GM23338 (cell line): ENCODE measurements around the gene RBM43. TPM values are rescaled to one million over a fixed set of nuclear protein-coding genes. Genes with fewer than 3 reads are reported as not detected.
"Not testable (repeated sequence)": the region's sequence is repeated elsewhere in the genome, so short reads cannot be mapped to it uniquely, and the experiment has no call there.

Source experiments
- ATAC-seq: fragments of 200-7000 bp; cut with Tn5 transposase; 3 replicates; pipeline ENCODE4 v1.9.1; 2020
- DNase-seq: peaks from one replicate; pipeline ENCODE4 v3.0.0-alpha.2; 2015; ENCODE audit warnings: low spot score
- H2AFZ ChIP-seq: fragments of 200-600 bp; sonication (generic); 2 replicates; pipeline ENCODE4 v1.8.0; 2016; ENCODE audit warnings: antibody characterized with exemption, mild to moderate bottlenecking, moderate library complexity
- H3F3A ChIP-seq: fragments of 200-600 bp; sonication (generic); replicated peaks from 2 replicates; pipeline ENCODE4 v1.8.0; 2017; ENCODE audit warnings: antibody characterized with exemption, mixed run types, low read depth
- H3K27ac ChIP-seq: fragments of 200-600 bp; sonication (generic); 2 replicates; pipeline ENCODE4 v1.6.1; 2016; ENCODE audit warnings: low read depth
- H3K27me3 ChIP-seq: fragments of 200-600 bp; sonication (generic); 2 replicates; pipeline ENCODE4 v1.8.0; 2016; ENCODE audit warnings: mild to moderate bottlenecking, mixed run types, moderate library complexity; ENCODE audit not compliant: insufficient read depth
- H3K36me3 ChIP-seq: fragments of 200-600 bp; sonication (generic); 2 replicates; pipeline ENCODE4 v1.8.0; 2016; ENCODE audit warnings: mild to moderate bottlenecking; ENCODE audit not compliant: insufficient read depth
- H3K4me1 ChIP-seq: fragments of 200-600 bp; sonication (generic); 2 replicates; pipeline ENCODE4 v1.8.0; 2016; ENCODE audit warnings: mild to moderate bottlenecking, moderate library complexity; ENCODE audit not compliant: insufficient read depth
- H3K4me2 ChIP-seq: fragments of 200-600 bp; sonication (generic); 2 replicates; pipeline ENCODE4 v1.7.1; 2017; ENCODE audit warnings: mixed run types
- H3K4me3 ChIP-seq: fragments of 200-600 bp; sonication (generic); 2 replicates; pipeline ENCODE4 v1.6.1; 2016; ENCODE audit warnings: mixed run types
- H3K79me2 ChIP-seq: fragments of 200-600 bp; sonication (generic); replicated peaks from 2 replicates; pipeline ENCODE4 v1.8.0; 2017; ENCODE audit warnings: mild to moderate bottlenecking; ENCODE audit not compliant: insufficient read depth
- H3K9me2 ChIP-seq: fragments of 200-600 bp; sonication (generic); 2 replicates; pipeline ENCODE4 v1.8.0; 2017; ENCODE audit not compliant: insufficient read depth
- H4K20me1 ChIP-seq: fragments of 200-600 bp; sonication (generic); replicated peaks from 2 replicates; pipeline ENCODE4 v1.8.0; 2017; ENCODE audit warnings: mild to moderate bottlenecking; ENCODE audit not compliant: insufficient read depth
- H3K27ac Mint-ChIP-seq: 2 replicates; pipeline ENCODE4 v1.8.0; 2020; ENCODE audit warnings: inconsistent platforms, mild to moderate bottlenecking, moderate library complexity, mixed read lengths
- H3K27me3 Mint-ChIP-seq: 3 replicates; pipeline ENCODE4 v1.8.0; 2022; ENCODE audit warnings: low read depth, mild to moderate bottlenecking, moderate library complexity, mixed read lengths, inconsistent platforms; ENCODE audit not compliant: insufficient read depth, poor library complexity
- H3K36me3 Mint-ChIP-seq: 3 replicates; pipeline ENCODE4 v1.8.0; 2021; ENCODE audit warnings: low read depth, mild to moderate bottlenecking, inconsistent platforms, moderate library complexity, mixed read lengths
- H3K4me1 Mint-ChIP-seq: 3 replicates; pipeline ENCODE4 v1.8.0; 2020; ENCODE audit warnings: mild to moderate bottlenecking, inconsistent platforms, mixed read lengths
- H3K4me3 Mint-ChIP-seq: 3 replicates; pipeline ENCODE4 v1.8.0; 2021; ENCODE audit warnings: moderate library complexity, mild to moderate bottlenecking, inconsistent platforms, mixed read lengths
- H3K9me3 Mint-ChIP-seq: 3 replicates; pipeline ENCODE4 v1.8.0; 2020; ENCODE audit warnings: moderate library complexity, mild to moderate bottlenecking, inconsistent platforms, mixed read lengths
- CREB1 ChIP-seq: fragments of 250-450 bp; sonication (Bioruptor Pico); IDR thresholded peaks from 2 replicates; pipeline ENCODE4 v1.5.0; 2020; ENCODE audit warnings: low read depth, mild to moderate bottlenecking, moderate library complexity
- EZH2 ChIP-seq: fragments of 200-600 bp; sonication (generic); IDR thresholded peaks from one replicate; pipeline ENCODE4 v1.8.0; 2017; ENCODE audit warnings: antibody characterized with exemption, mild to moderate bottlenecking, low read depth; ENCODE audit not compliant: unreplicated experiment
- EZH2phosphoT487 ChIP-seq: fragments of 200-600 bp; sonication (generic); IDR thresholded peaks from one replicate; pipeline ENCODE4 v1.8.1; 2018; ENCODE audit warnings: antibody characterized with exemption; ENCODE audit not compliant: unreplicated experiment
- POLR2AphosphoS5 ChIP-seq: IDR thresholded peaks from 2 replicates; pipeline ENCODE4 v1.6.1; 2016; ENCODE audit warnings: antibody characterized with exemption, low read depth
- REST ChIP-seq: IDR thresholded peaks from one replicate; pipeline ENCODE4 v1.6.1; 2018; ENCODE audit warnings: antibody characterized with exemption; ENCODE audit not compliant: unreplicated experiment
- polyA plus RNA-seq: library from polyadenylated mRNA; unstranded; fragments of >200 nt; fragmentation: Nextera tagmentation; extraction: Ambion mirVana; gene quantifications from 2 replicates; pipeline ENCODE4 v1.2.1, GENCODE V29; 2016
- total RNA-seq: library from RNA; depleted of rRNA; stranded (reverse); fragments of >200 nt; shearing (Covaris generic); gene quantifications from 2 replicates; pipeline ENCODE4 v1.2.3, GENCODE V29; 2014
- TF ChIP-seq, protein P1 (sequence below): IDR thresholded peaks from 2 replicates; pipeline ENCODE4 v1.6.1; 2016; ENCODE audit warnings: antibody characterized with exemption

The RBM43 gene
- total and polyA plus RNA-seq, 2 experiments from 2014 or later, result 3.3 to 3.4 TPM

- ATAC-seq, H3K4me1 Mint-ChIP-seq, H3K4me3 Mint-ChIP-seq: not testable (repeated sequence)
Measured at GRCh38 chr2:151295926-151296325, 34.3 kb upstream of the RBM43 start.

GRCh38 chr2:151292546-151292945, 30.9 kb upstream of the RBM43 start:
- no peak for TF ChIP-seq CREB1 (CRISPR knock-in tag)
- TF ChIP-seq EZH2, result no peak
- no peak for TF ChIP-seq EZH2phosphoT487
- no peak for TF ChIP-seq REST
- TF ChIP-seq, protein P1, sequence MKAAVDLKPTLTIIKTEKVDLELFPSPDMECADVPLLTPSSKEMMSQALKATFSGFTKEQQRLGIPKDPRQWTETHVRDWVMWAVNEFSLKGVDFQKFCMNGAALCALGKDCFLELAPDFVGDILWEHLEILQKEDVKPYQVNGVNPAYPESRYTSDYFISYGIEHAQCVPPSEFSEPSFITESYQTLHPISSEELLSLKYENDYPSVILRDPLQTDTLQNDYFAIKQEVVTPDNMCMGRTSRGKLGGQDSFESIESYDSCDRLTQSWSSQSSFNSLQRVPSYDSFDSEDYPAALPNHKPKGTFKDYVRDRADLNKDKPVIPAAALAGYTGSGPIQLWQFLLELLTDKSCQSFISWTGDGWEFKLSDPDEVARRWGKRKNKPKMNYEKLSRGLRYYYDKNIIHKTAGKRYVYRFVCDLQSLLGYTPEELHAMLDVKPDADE, result no peak
- TF ChIP-seq POLR2AphosphoS5, result no peak
- H3K27me3 ChIP-seq, result no peaks in the 10 kb centered on the region
- no peaks in the 10 kb centered on the region for H4K20me1 ChIP-seq
- H3K9me2 ChIP-seq, result 0 out of 2 replicates have a peak, but pooled peaks cover under 1% of the 10 kb centered on the region
- peaks cover 3% of the 10 kb centered on the region for H3K27me3 Mint-ChIP-seq
- H3F3A ChIP-seq, result peaks cover 7% of the 10 kb centered on the region; the same call in 1 of the 2 replicates
- H3K79me2 ChIP-seq, result no peaks in the 10 kb centered on the region
- peaks cover 15% of the 10 kb centered on the region for H3K4me1 ChIP-seq
- H3K4me2 ChIP-seq, result no peak overlapping the region
- H3K36me3 ChIP-seq, result no peaks in the 10 kb centered on the region
- peaks cover 10% of the 10 kb centered on the region; the same call in 2 of the 3 replicates for H3K4me1 Mint-ChIP-seq
- no peak overlapping the region for H2AFZ ChIP-seq
- H3K36me3 Mint-ChIP-seq, result no peaks in the 10 kb centered on the region; the same call in 2 of the 3 replicates
- no peak for DNase-seq
- no peak overlapping the region for H3K27ac Mint-ChIP-seq
- no peak overlapping the region for H3K4me3 Mint-ChIP-seq
- H3K9me3 Mint-ChIP-seq, result peaks cover 3% of the 10 kb centered on the region; the same call in 1 of the 3 replicates
- no peak overlapping the region for H3K4me3 ChIP-seq
- H3K27ac ChIP-seq, result no peak overlapping the region
- no peak for ATAC-seq

More at GRCh38 chr2:151295926-151296325, 34.3 kb upstream of the RBM43 start:
- not testable (repeated sequence) for H3K4me1 ChIP-seq, H3K36me3 Mint-ChIP-seq, H3F3A ChIP-seq, H3K27me3 Mint-ChIP-seq, H3K79me2 ChIP-seq, H3K27ac Mint-ChIP-seq, H3K27me3 ChIP-seq, H3K4me2 ChIP-seq, H3K9me3 Mint-ChIP-seq, H4K20me1 ChIP-seq, H3K4me3 ChIP-seq, H2AFZ ChIP-seq, H3K36me3 ChIP-seq, H3K27ac ChIP-seq, DNase-seq
- H3K9me2 ChIP-seq, result peaks cover 13% of the 10 kb centered on the region; the same call in 1 of the 2 replicates
